ENCODE data around the gene UBE2QL1.

- TF ChIP-seq CTCF (tag by site-specific recombination; IDR thresholded peaks at IDR 0.05) (no peak), ZNF157 (tag by site-specific recombination; IDR thresholded peaks at IDR 0.05) (no peak), ZNF529 (tag by site-specific recombination; IDR thresholded peaks at IDR 0.05; ENCODE audit: insufficient replicate concordance) (no peak), ZNF211 (tag by site-specific recombination; IDR thresholded peaks at IDR 0.05; ENCODE audit: low read depth) (no peak), ZSCAN5A (tag by site-specific recombination; IDR thresholded peaks at IDR 0.05) (no peak), ELK4 (IDR thresholded peaks at IDR 0.05; ENCODE audit: borderline replicate concordance, low read depth, low read length) (no peak), SP3 (tag by site-specific recombination; IDR thresholded peaks at IDR 0.05) (no peak), REST (tag by site-specific recombination; IDR thresholded peaks at IDR 0.05) (no peak), ZNF146 (tag by site-specific recombination; IDR thresholded peaks at IDR 0.05) (no peak), ZNF280D (tag by site-specific recombination; IDR thresholded peaks at IDR 0.05) (no peak), AEBP2 (tag by site-specific recombination; IDR thresholded peaks at IDR 0.05; ENCODE audit: borderline replicate concordance) (no peak)
Measured at GRCh38 chr5:6453937-6454560, 5.4 kb downstream of the UBE2QL1 start.

Data from HEK293 (cell line).